Psoas muscle (tissue), 8 donors: Measurements from ENCODE around the gene PTPN13. TPM values are rescaled to one million over a fixed set of nuclear protein-coding genes. Genes with fewer than 3 reads are reported as not detected.
"Not testable (repeated sequence)": the region's sequence is repeated elsewhere in the genome, so short reads cannot be mapped to it uniquely, and the experiment has no call there.

Source experiments
- ATAC-seq, 4 donors: fragments of 200-7000 bp; cut with Tn5 transposase; one replicate each; pipeline ENCODE4 v1.9.1; 2020; ENCODE audit warnings: moderate library complexity in 3 of 4, mild to moderate bottlenecking in 2 of 4
- DNase-seq, 2 donors: peaks; one replicate each; pipeline ENCODE4 v3.0.0-alpha.2; 2020
- H3K27ac ChIP-seq: fragments of 200-600 bp; one replicate; pipeline ENCODE4 v1.8.0; 2022
- H3K27me3 ChIP-seq, 3 donors: fragments of 200-600 bp in 1 of 3; one replicate each; pipeline versions ENCODE4 v1.6.1 to v1.8.0; 2013 to 2022; ENCODE audit warnings: low read length in 2 of 3, mild to moderate bottlenecking in 2 of 3, moderate library complexity in 1 of 3; ENCODE audit not compliant: insufficient read depth in 3 of 3
- H3K36me3 ChIP-seq, 2 donors: fragments of 200-600 bp in 1 of 2; one replicate each; pipeline versions ENCODE4 v1.6.1 to v1.8.0; 2013 to 2022; ENCODE audit warnings: low read depth in 1 of 2, mild to moderate bottlenecking in 1 of 2, moderate library complexity in 1 of 2; ENCODE audit not compliant: insufficient read depth in 1 of 2
- H3K4me1 ChIP-seq: fragments of 200-600 bp; one replicate; pipeline ENCODE4 v1.8.0; 2022
- H3K4me3 ChIP-seq: fragments of 200-600 bp; one replicate; pipeline ENCODE4 v1.8.0; 2022; ENCODE audit warnings: mild to moderate bottlenecking
- H3K9me3 ChIP-seq: fragments of 200-600 bp; one replicate; pipeline ENCODE4 v1.8.0; 2022
- CTCF ChIP-seq: fragments of 200-600 bp; IDR thresholded peaks from one replicate; pipeline ENCODE4 v1.8.0; 2022; ENCODE audit warnings: antibody characterized with exemption
- WGBS, 3 donors: extraction: QIAGEN DNeasy Blood & Tissue Kit; methylation state at CpG; one replicate each; pipeline versions ENCODE4 v1.1.6 to v1.1.7; 2013; 5-methylcytosine and 5-hydroxymethylcytosine counted together
- intact Hi-C, 2 donors: fragments of 100-400 bp; cut with DNase I; formaldehyde crosslinking; loops; one replicate each; pipeline versions ENCODE4 v1.11.0 to v1.14.2; 2022
- polyA plus RNA-seq, 3 donors: library from polyadenylated mRNA; stranded (reverse); fragments of 200-250 nt; gene quantifications; one replicate each; pipeline ENCODE4 v1.2.3, GENCODE V29; 2013
- total RNA-seq, 4 donors: library from RNA; stranded (reverse); fragmentation: NEBNext Ultra II Directional in 2 of 4; extraction: Animal tissue kit (Norgen Biotek cat#: 25700) in 2 of 4; gene quantifications; one replicate each; pipeline versions ENCODE4 v1.2.1 to v1.2.4, GENCODE V29; 2021 to 2023
- donor health status: healthy with polysubstance abuse.
- donor health status: DM: no; HTN: no; CAD: no; lungs with moderate emphysema.
- donor health status: Bipolar disorder and iron deficiency.
- donor health status: healthy.
- donor health status: DM: yes; HTN: yes; CAD: no.
- donor health status: DM: no; HTN: no; CAD: no.
- donor health status: DM: no; HTN: no; CAD: no.
- donor health status: DM: yes; HTN: yes; CAD: no.

The PTPN13 gene
- total and polyA plus RNA-seq, 7 donors = 0.22 to 2.4 (median 0.89) TPM

- no peaks in the 10 kb centered on the region for H3K36me3 ChIP-seq
- intact Hi-C loops = no loop called here
- TF ChIP-seq CTCF = no peak
- ATAC-seq = no peak
- DNase-seq = no peak
- no peaks in the 10 kb centered on the region for H3K27me3 ChIP-seq
- 90 to 94% (median 93%) methylated on average over 3 of the region's 3 CpGs for WGBS, 3 donors
- H3K4me3 ChIP-seq = no peak overlapping the region
- no peaks in the 10 kb centered on the region for H3K9me3 ChIP-seq
- no peaks in the 10 kb centered on the region for H3K4me1 ChIP-seq
- no peak overlapping the region for H3K27ac ChIP-seq
Measured at GRCh38 chr4:86704601-86705000, 110.5 kb downstream of the PTPN13 start.

- Histone ChIP-seq H3K27ac (no peak overlapping the region), H3K4me1 (no peaks in the 10 kb centered on the region), H3K36me3 (no peaks in the 10 kb centered on the region), H3K9me3 (no peaks in the 10 kb centered on the region), H3K4me3 (no peak overlapping the region), H3K27me3 (no peaks in the 10 kb centered on the region)
- intact Hi-C loops = no loop called here
- no peak for DNase-seq
- TF ChIP-seq CTCF = no peak
- no peak for ATAC-seq
- 65 to 73% (median 72%) methylated on average over 2 of the region's 2 CpGs for WGBS, 3 donors
Measured at GRCh38 chr4:86706923-86707597, 112.9 kb downstream of the PTPN13 start.

- no peak for DNase-seq
- Histone ChIP-seq H3K4me3 (no peak overlapping the region), H3K4me1 (no peaks in the 10 kb centered on the region), H3K9me3 (no peaks in the 10 kb centered on the region), H3K36me3 (no peaks in the 10 kb centered on the region), H3K27me3 (no peaks in the 10 kb centered on the region), H3K27ac (no peak overlapping the region)
- intact Hi-C loops = no loop called here
- ATAC-seq = no peak
- TF ChIP-seq CTCF = no peak
Measured at GRCh38 chr4:86717651-86718050, 123.5 kb downstream of the PTPN13 start.

GRCh38 chr4:86718152-86718551, 124.0 kb downstream of the PTPN13 start:
- Histone ChIP-seq H3K4me3 (no peak overlapping the region), H3K4me1 (no peaks in the 10 kb centered on the region), H3K27ac (no peak overlapping the region), H3K9me3 (no peaks in the 10 kb centered on the region), H3K36me3 (no peaks in the 10 kb centered on the region), H3K27me3 (no peaks in the 10 kb centered on the region)
- intact Hi-C loops = no loop called here
- DNase-seq (no peak), ATAC-seq (no peak)
- no peak for TF ChIP-seq CTCF
- 76 to 92% (median 88%) methylated on average over 3 of the region's 3 CpGs for WGBS, 3 donors

GRCh38 chr4:86719149-86719548, 125.0 kb downstream of the PTPN13 start:
- DNase-seq, ATAC-seq, H3K4me3 ChIP-seq, H3K4me1 ChIP-seq, intact Hi-C loops, H3K27ac ChIP-seq, H3K27me3 ChIP-seq, H3K36me3 ChIP-seq, H3K9me3 ChIP-seq: not testable (repeated sequence)
- 85 to 98% (median 97%) methylated on average over 3 of the region's 3 CpGs for WGBS, 3 donors
